IMR-90 (cell line): ENCODE data around the gene SLC25A51. TPM values are rescaled to one million over a fixed set of nuclear protein-coding genes. Genes with fewer than 3 reads are reported as not detected.

Source experiments
- ATAC-seq: fragments of 200-7000 bp; cut with Tn5 transposase; 2 replicates; pipeline ENCODE4 v1.9.1; 2020; ENCODE audit warnings: low read depth, mild to moderate bottlenecking, moderate library complexity
- BruUV-seq: library from RNA; stranded (reverse); fragments of 400-500 nt; replicated peaks from 2 replicates; lab custom pipeline; 2021; lab: Mats Ljungman, UMichigan
- CTCF ChIA-PET: fragments of 300-600 bp; formaldehyde crosslinking; extraction: SDS; loops from one replicate; lab custom pipeline; 2021; ENCODE audit warnings: antibody characterized with exemption; lab: Yijun Ruan, JAX
- POLR2A ChIA-PET: fragments of 300-600 bp; sonication (Branson Sonifier 250); formaldehyde crosslinking; loops from one replicate; lab custom pipeline; 2022; ENCODE audit warnings: antibody characterized with exemption; ENCODE audit not compliant: unreplicated experiment; lab: Charles Lee
- DNase-seq: peaks from one replicate; pipeline ENCODE4 v3.0.0; 2013
- H2AFZ ChIP-seq: replicated peaks from 2 replicates; pipeline ENCODE3; 2013; ENCODE audit warnings: low read length, mild to moderate bottlenecking; ENCODE audit not compliant: poor library complexity
- H2AK5ac ChIP-seq: 2 replicates; pipeline ENCODE4 v1.6.1; 2013; ENCODE audit warnings: low read depth, low read length, inconsistent platforms
- H2AK9ac ChIP-seq: replicated peaks from 2 replicates; pipeline ENCODE3; 2013; ENCODE audit warnings: mild to moderate bottlenecking, low read depth, low read length, moderate library complexity; ENCODE audit not compliant: poor library complexity
- H2BK120ac ChIP-seq: 2 replicates; pipeline ENCODE4 v1.6.1; 2013; ENCODE audit warnings: low read depth, low read length, inconsistent platforms
- H2BK15ac ChIP-seq: 3 replicates; pipeline ENCODE4 v1.6.1; 2013; ENCODE audit warnings: low read depth, low read length, inconsistent platforms
- H2BK20ac ChIP-seq: 2 replicates; pipeline ENCODE4 v1.6.1; 2013; ENCODE audit warnings: low read depth, mild to moderate bottlenecking, inconsistent platforms, low read length, moderate library complexity
- H2BK5ac ChIP-seq: 2 replicates; pipeline ENCODE4 v1.6.1; 2013; ENCODE audit warnings: mild to moderate bottlenecking, low read depth, low read length, inconsistent platforms; ENCODE audit not compliant: poor library complexity, severe bottlenecking
- H3K14ac ChIP-seq: replicated peaks from 2 replicates; pipeline ENCODE4 v1.6.1; 2013; ENCODE audit warnings: low read depth, low read length, inconsistent platforms
- H3K18ac ChIP-seq: 2 replicates; pipeline ENCODE4 v1.6.1; 2013; ENCODE audit warnings: low read depth, low read length, control low read depth
- H3K23ac ChIP-seq: 2 replicates; pipeline ENCODE4 v1.6.1; 2013; ENCODE audit warnings: low read depth, low read length, inconsistent platforms
- H3K27ac ChIP-seq: 2 replicates; pipeline ENCODE4 v1.5.1; 2013; ENCODE audit warnings: mild to moderate bottlenecking, control low read depth, low read length; ENCODE audit not compliant: insufficient read depth
- H3K27me3 ChIP-seq: 2 replicates; pipeline ENCODE4 v1.6.1; 2013; ENCODE audit warnings: low read length; ENCODE audit not compliant: control insufficient read depth, insufficient read depth
- H3K36me3 ChIP-seq: 2 replicates; pipeline ENCODE4 v1.6.1; 2013; ENCODE audit warnings: low read length, mixed read lengths; ENCODE audit not compliant: control insufficient read depth, insufficient read depth
- H3K4ac ChIP-seq: 2 replicates; pipeline ENCODE4 v1.6.1; 2013; ENCODE audit warnings: low read depth, low read length, inconsistent platforms
- H3K4me1 ChIP-seq: 2 replicates; pipeline ENCODE4 v1.6.1; 2013; ENCODE audit warnings: low read length, mixed read lengths; ENCODE audit not compliant: control insufficient read depth, insufficient read depth
- H3K4me2 ChIP-seq: 2 replicates; pipeline ENCODE4 v1.6.1; 2013; ENCODE audit warnings: low read depth, mild to moderate bottlenecking, control low read depth, low read length, moderate library complexity
- H3K4me3 ChIP-seq: 2 replicates; pipeline ENCODE4 v1.5.1; 2013; ENCODE audit warnings: low read depth, mild to moderate bottlenecking, control low read depth, low read length, moderate library complexity; ENCODE audit not compliant: insufficient read depth
- H3K56ac ChIP-seq: 2 replicates; pipeline ENCODE4 v1.6.1; 2013; ENCODE audit warnings: low read length, inconsistent platforms; ENCODE audit not compliant: insufficient read depth; ENCODE audit errors: extremely low read depth
- H3K79me1 ChIP-seq, 2 experiments: 2 replicates each; pipeline ENCODE4 v1.6.1; 2013; ENCODE audit warnings: low read length in 2 of 2, inconsistent platforms in 1 of 2, low read depth in 1 of 2
- H3K9ac ChIP-seq: 2 replicates; pipeline ENCODE4 v1.6.1; 2013; ENCODE audit warnings: low read depth, low read length, control low read depth
- H3K9me1 ChIP-seq: 2 replicates; pipeline ENCODE4 v1.6.1; 2013; ENCODE audit warnings: low read length, inconsistent platforms; ENCODE audit not compliant: insufficient read depth
- H3K9me3 ChIP-seq: 2 replicates; pipeline ENCODE4 v1.6.1; 2013; ENCODE audit warnings: low read length; ENCODE audit not compliant: control insufficient read depth, insufficient read depth
- H4K20me1 ChIP-seq: 2 replicates; pipeline ENCODE4 v1.6.1; 2013; ENCODE audit warnings: low read length, inconsistent platforms; ENCODE audit not compliant: insufficient read depth
- H4K5ac ChIP-seq: 2 replicates; pipeline ENCODE4 v1.6.1; 2013; ENCODE audit warnings: mild to moderate bottlenecking, low read depth, low read length, control low read depth
- H4K8ac ChIP-seq, 2 experiments: 2 replicates each; pipeline ENCODE4 v1.6.1; 2013; ENCODE audit warnings: low read depth in 2 of 2, low read length in 2 of 2, control low read depth in 1 of 2, inconsistent platforms in 1 of 2
- H4K91ac ChIP-seq: 2 replicates; pipeline ENCODE4 v1.6.1; 2013; ENCODE audit warnings: low read depth, low read length, inconsistent platforms; ENCODE audit not compliant: insufficient read depth
- FOS ChIP-seq: fragments of 150-350 bp; IDR thresholded peaks from 2 replicates; pipeline ENCODE4 v1.6.1; 2016; ENCODE audit warnings: low read depth, low read length
- MXI1 ChIP-seq: IDR thresholded peaks from 2 replicates; pipeline ENCODE4 v1.6.1; 2012; ENCODE audit warnings: low read depth, mild to moderate bottlenecking, low read length, moderate library complexity, borderline replicate concordance
- RFX5 ChIP-seq: IDR thresholded peaks from 2 replicates; pipeline ENCODE4 v1.8.0; 2012; ENCODE audit warnings: low read depth, mild to moderate bottlenecking, low read length, moderate library complexity
- SMC3 ChIP-seq: fragments of 150-350 bp; IDR thresholded peaks from 2 replicates; pipeline ENCODE4 v1.6.1; 2016; ENCODE audit warnings: low read depth, mild to moderate bottlenecking, antibody characterized with exemption, low read length, moderate library complexity
- WGBS, 2 experiments: methylation state at CpG; one replicate each; pipeline versions ENCODE4 v1.1.5 to v1.1.7; 2013; ENCODE audit warnings: missing lambda C conversion rate in 2 of 2; ENCODE audit not compliant: insufficient read length in 1 of 2; ENCODE audit errors: extremely low coverage in 2 of 2; 5-methylcytosine and 5-hydroxymethylcytosine counted together
- dilution Hi-C: fragments of 300-500 bp; cut with HindIII; formaldehyde crosslinking; loops from one replicate; pipeline ENCODE4 v1.14.3; 2018; ENCODE audit warnings: low sequenced_read_pairs; ENCODE audit not compliant: unreplicated experiment
- in situ Hi-C: fragments of 300-500 bp; cut with MboI; formaldehyde crosslinking; loops from 3 replicates; pipeline ENCODE4 v1.14.3; 2019; ENCODE audit warnings: low sequenced_read_pairs, inconsistent platforms, mixed read lengths
- intact Hi-C: fragments of 100-400 bp; cut with micrococcal nuclease; formaldehyde crosslinking; loops from 2 replicates; pipeline ENCODE4 v1.10.0; 2022
- polyA plus RNA-seq, 3 experiments: library from polyadenylated mRNA; depleted of rRNA; stranded (reverse); fragments of >200 nt; gene quantifications; 2 replicates each; pipeline ENCODE4 v1.2.3, GENCODE V29; 2012; ENCODE audit warnings: low replicate concordance in 1 of 3
- total RNA-seq: library from RNA; depleted of rRNA; stranded (reverse); fragments of >200 nt; gene quantifications from 2 replicates; pipeline ENCODE4 v1.2.3, GENCODE V29; 2012

Gene SLC25A51
- total and polyA plus RNA-seq, 2 of the 4 experiments (the other 2 are of a cell fraction), result 14.1 to 81.6 TPM

GRCh38 chr9:37922363-37923117 is 18.6 kb upstream of the SLC25A51 start:
- Histone ChIP-seq H4K20me1 (peaks cover 32% of the 10 kb centered on the region), H4K5ac (no peak overlapping the region), H3K4ac (peak overlapping the region; percentile 52; the same call in 1 of the 2 replicates), H3K9me1 (peaks cover 26% of the 10 kb centered on the region), H2BK20ac (no peak overlapping the region), H3K4me3 (no peak overlapping the region), H2AFZ (peak overlapping the region; percentile 40), H3K36me3 (peaks cover 46% of the 10 kb centered on the region), H3K27me3 (no peaks in the 10 kb centered on the region), H3K18ac (no peak overlapping the region), H2AK5ac (no peak overlapping the region; the same call in 1 of the 2 replicates), H2BK5ac (no peak overlapping the region), H2AK9ac (no peak overlapping the region), H3K9ac (no peak overlapping the region), H3K79me1 (peaks cover 67 to 91% of the 10 kb centered on the region in 2 experiments; a peak in 3 of 4 replicates), H4K91ac (0 out of 2 replicates have a peak overlapping the region, but pooled peaks have one; percentile 27), H2BK15ac (no peak overlapping the region), H3K9me3 (no peaks in the 10 kb centered on the region), H2BK120ac (no peak overlapping the region), H3K4me2 (no peak overlapping the region), H3K56ac (no peak overlapping the region), H3K4me1 (peaks cover 17% of the 10 kb centered on the region), H3K14ac (no peak overlapping the region), H4K8ac (peak overlapping the region in 1 of 2 experiments; percentile 12; a peak in 1 of 4 replicates), H3K27ac (no peak overlapping the region), H3K23ac (no peak overlapping the region; the same call in 1 of the 2 replicates)
- no TSS peak for BruUV-seq
- in situ Hi-C loops, result loop anchor here (10.0 kb wide), 1 partner anchor 142 kb away; the partner anchor contains the start of gene SHB
- CTCF ChIA-PET, result no interaction called here
- 83% methylated on average over 1 of the region's 13 CpGs; no CpG with 5 or more reads in 1 of the 2 experiments for WGBS, 2 experiments
- DNase-seq (no peak), ATAC-seq (no peak)
- dilution Hi-C loops, result loop anchor here (25.0 kb wide), 1 partner anchor 465 kb away; the partner anchor contains the start of gene ALDH1B1
- intact Hi-C loops, result no loop called here
- POLR2A ChIA-PET, result no interaction called here
- no peak for TF ChIP-seq RFX5
- TF ChIP-seq MXI1, result no peak
- TF ChIP-seq SMC3, result no peak
- no peak for TF ChIP-seq FOS
